CD14-positive monocyte (primary cell): ENCODE results near the gene BET1. TPM values are rescaled to one million over a fixed set of nuclear protein-coding genes. Genes with fewer than 3 reads are reported as not detected.

Experiments
- DNase-seq, 3 donors: peaks; one replicate each; pipeline ENCODE4 v3.0.0-alpha.2; 2011 to 2022
- H2AFZ ChIP-seq: 2 replicates; pipeline ENCODE4 v1.6.0; 2012; ENCODE audit warnings: mild to moderate bottlenecking, low read depth, low read length, inconsistent platforms; ENCODE audit not compliant: insufficient read depth, poor library complexity, severe bottlenecking
- H3K27ac ChIP-seq, 2 donors: 1 replicate in 1 of 2; 2 replicates in 1 of 2; pipeline ENCODE4 v1.5.1; 2012 to 2013; ENCODE audit warnings: low read length in 2 of 2, control low read depth in 1 of 2, inconsistent platforms in 1 of 2, low read depth in 1 of 2, mild to moderate bottlenecking in 1 of 2
- H3K27me3 ChIP-seq, 2 donors: one replicate each; pipeline versions ENCODE4 v1.6.0 to v1.6.1; 2011 to 2013; ENCODE audit warnings: low read length in 2 of 2; ENCODE audit not compliant: control insufficient read depth in 2 of 2, insufficient read depth in 2 of 2
- H3K36me3 ChIP-seq, 2 donors: replicated peaks in 1 of 2; 1 replicate in 1 of 2; 2 replicates in 1 of 2; pipeline versions ENCODE4 v1.5.1 to v1.6.1; 2012 to 2013; ENCODE audit warnings: low read length in 2 of 2, control low read depth in 1 of 2, inconsistent platforms in 1 of 2, mild to moderate bottlenecking in 1 of 2; ENCODE audit not compliant: insufficient read depth in 2 of 2, control insufficient read depth in 1 of 2
- H3K4me1 ChIP-seq, 2 donors: 1 replicate in 1 of 2; 2 replicates in 1 of 2; pipeline versions ENCODE4 v1.5.1 to v1.6.1; 2012 to 2013; ENCODE audit warnings: low read length in 2 of 2, control low read depth in 1 of 2, inconsistent platforms in 1 of 2, mild to moderate bottlenecking in 1 of 2, moderate library complexity in 1 of 2; ENCODE audit not compliant: insufficient read depth in 2 of 2, control insufficient read depth in 1 of 2
- H3K4me2 ChIP-seq: replicated peaks from 2 replicates; pipeline ENCODE3; 2012; ENCODE audit warnings: low read length, moderate library complexity, mild to moderate bottlenecking; ENCODE audit not compliant: poor library complexity, severe bottlenecking; ENCODE audit errors: extremely low read depth
- H3K4me3 ChIP-seq, 3 experiments: fragments of 200-600 bp in 1 of 3; sonication (generic) in 1 of 3; replicated peaks in 1 of 3; 1 replicate in 2 of 3; 2 replicates in 1 of 3; pipeline ENCODE4 v1.5.1; 2011 to 2013; ENCODE audit warnings: low read length in 3 of 3, mild to moderate bottlenecking in 3 of 3, control low read depth in 2 of 3, low read depth in 2 of 3, inconsistent platforms in 1 of 3, moderate library complexity in 1 of 3
- H3K79me2 ChIP-seq: 2 replicates; pipeline ENCODE4 v1.6.0; 2012; ENCODE audit warnings: mild to moderate bottlenecking, control low read depth, inconsistent platforms, low read length, moderate library complexity; ENCODE audit not compliant: insufficient read depth
- H3K9ac ChIP-seq: 2 replicates; pipeline ENCODE4 v1.6.0; 2017; ENCODE audit warnings: low read length, mild to moderate bottlenecking; ENCODE audit not compliant: insufficient read depth, poor library complexity, severe bottlenecking
- H3K9me3 ChIP-seq, 2 donors: replicated peaks in 1 of 2; 1 replicate in 1 of 2; 2 replicates in 1 of 2; pipeline versions ENCODE4 v1.5.1 to v1.6.1; 2012 to 2013; ENCODE audit warnings: low read length in 2 of 2, control low read depth in 1 of 2; ENCODE audit not compliant: control insufficient read depth in 1 of 2, insufficient read depth in 1 of 2
- H4K20me1 ChIP-seq: 2 replicates; pipeline ENCODE4 v1.6.0; 2012; ENCODE audit warnings: mild to moderate bottlenecking, low read length, control low read depth, moderate library complexity; ENCODE audit not compliant: insufficient read depth
- H3K27ac Mint-ChIP-seq, 7 donors: one replicate each; pipeline ENCODE4 v1.8.0; 2020; ENCODE audit warnings: mild to moderate bottlenecking in 7 of 7, mixed read lengths in 7 of 7, moderate library complexity in 6 of 7, inconsistent platforms in 2 of 7
- H3K27me3 Mint-ChIP-seq, 3 donors: one replicate each; pipeline ENCODE4 v1.8.0; 2021 to 2022; ENCODE audit warnings: low read depth in 3 of 3, mild to moderate bottlenecking in 3 of 3, mixed read lengths in 3 of 3, moderate library complexity in 3 of 3, inconsistent platforms in 1 of 3
- H3K36me3 Mint-ChIP-seq, 2 donors: one replicate each; pipeline ENCODE4 v1.8.0; 2020; ENCODE audit warnings: mixed read lengths in 2 of 2, inconsistent platforms in 1 of 2, mild to moderate bottlenecking in 1 of 2
- H3K4me1 Mint-ChIP-seq: one replicate; pipeline ENCODE4 v1.8.0; 2020; ENCODE audit warnings: mild to moderate bottlenecking, mixed read lengths
- H3K4me3 Mint-ChIP-seq, 2 donors: one replicate each; pipeline ENCODE4 v1.8.0; 2020; ENCODE audit warnings: mild to moderate bottlenecking in 2 of 2, mixed read lengths in 2 of 2, moderate library complexity in 1 of 2
- H3K9me3 Mint-ChIP-seq, 7 donors: one replicate each; pipeline ENCODE4 v1.8.0; 2020 to 2022; ENCODE audit warnings: mixed read lengths in 7 of 7, mild to moderate bottlenecking in 6 of 7, moderate library complexity in 6 of 7, inconsistent platforms in 2 of 7
- CTCF ChIP-seq: fragments of 200-600 bp; IDR thresholded peaks from one replicate; pipeline ENCODE4 v1.8.0; 2022; ENCODE audit warnings: antibody characterized with exemption, mild to moderate bottlenecking
- WGBS: methylation state at CpG from one replicate; pipeline ENCODE4 v1.1.5; 2013; ENCODE audit warnings: missing lambda C conversion rate; ENCODE audit not compliant: insufficient coverage; 5-methylcytosine and 5-hydroxymethylcytosine counted together
- intact Hi-C, 2 donors: fragments of 100-400 bp; cut with micrococcal nuclease; formaldehyde crosslinking; loops; one replicate each; pipeline versions ENCODE4 v1.15.0 to v1.15.1; 2023
- polyA plus RNA-seq, 3 donors: library from polyadenylated mRNA; depleted of rRNA in 1 of 3; unstranded in 2 of 3; stranded (reverse) in 1 of 3; fragments of 300-500 nt in 2 of 3; fragments of >200 nt in 1 of 3; fragmentation: Illumina TruSeq in 2 of 3; gene quantifications; 1 replicate in 2 of 3; 2 replicates in 1 of 3; pipeline ENCODE4 v1.2.3, GENCODE V29; 2012 to 2021

The BET1 gene
- polyA plus RNA-seq, 3 donors = 5.4 to 14.1 (median 8.2) TPM

- intact Hi-C loops = no loop called here
- Histone ChIP-seq H3K9ac (no peak overlapping the region), H3K27ac (no peak overlapping the region)
Measured at GRCh38 chr7:93945756-93946535, 58.2 kb downstream of the BET1 start.

GRCh38 chr7:93945083-93945482 is 59.1 kb downstream of the BET1 start:
- WGBS = no CpG with 5 or more reads among the region's 3 CpGs
- no peak overlapping the region for H3K4me3 Mint-ChIP-seq
- intact Hi-C loops = no loop called here
- TF ChIP-seq CTCF = no peak
- Histone ChIP-seq H3K4me2 (no peak overlapping the region), H3K79me2 (no peaks in the 10 kb centered on the region), H3K4me3 (no peak overlapping the region), H3K9me3 (no peaks in the 10 kb centered on the region), H3K9ac (no peak overlapping the region), H3K27ac (no peak overlapping the region), H2AFZ (no peak overlapping the region), H3K36me3 (no peaks in the 10 kb centered on the region), H3K4me1 (no peaks in the 10 kb centered on the region), H3K27me3 (no peaks in the 10 kb centered on the region), H4K20me1 (no peaks in the 10 kb centered on the region)
- H3K36me3 Mint-ChIP-seq = no peaks in the 10 kb centered on the region
- H3K4me1 Mint-ChIP-seq = no peaks in the 10 kb centered on the region
- DNase-seq = no peak
- H3K9me3 Mint-ChIP-seq = peaks cover 0 to 3% (median 0%) of the 10 kb centered on the region in 7 donors
- H3K27me3 Mint-ChIP-seq = no peaks in the 10 kb centered on the region
- H3K27ac Mint-ChIP-seq = no peak overlapping the region

More at GRCh38 chr7:93945756-93946535, 58.2 kb downstream of the BET1 start:
- Histone ChIP-seq H3K4me2 (no peak overlapping the region), H3K9me3 (no peaks in the 10 kb centered on the region), H4K20me1 (no peaks in the 10 kb centered on the region), H3K27me3 (no peaks in the 10 kb centered on the region), H3K79me2 (no peaks in the 10 kb centered on the region), H3K36me3 (no peaks in the 10 kb centered on the region), H2AFZ (no peak overlapping the region), H3K4me3 (no peak overlapping the region), H3K4me1 (no peaks in the 10 kb centered on the region)
- Mint-ChIP-seq H3K27me3 (no peaks in the 10 kb centered on the region), H3K36me3 (no peaks in the 10 kb centered on the region), H3K27ac (no peak overlapping the region), H3K4me3 (no peak overlapping the region), H3K4me1 (no peaks in the 10 kb centered on the region), H3K9me3 (peaks cover 0 to 2% (median 0%) of the 10 kb centered on the region in 7 donors)
- TF ChIP-seq CTCF = no peak
- no peak for DNase-seq
- 7% methylated on average over 3 of the region's 5 CpGs for WGBS
